GM19023 (cell line): Measurements from ENCODE around the gene RAC2.
A peak's percentile ranks its signal among the peaks of the same experiment; 100 is the strongest.
"Not testable (repeated sequence)": the region's sequence is repeated elsewhere in the genome, so short reads cannot be mapped to it uniquely, and the experiment has no call there.

Experiments used
- ATAC-seq: cut with Tn5 transposase; IDR thresholded peaks from one replicate; pipeline ENCODE4 v1.9.1; 2021; ENCODE audit warnings: mild to moderate bottlenecking, moderate library complexity; ENCODE audit not compliant: unreplicated experiment

Gene RAC2

GRCh38 chr22:37258005-37258752 lies 14.1 kb upstream of the RAC2 start:
- no peak for ATAC-seq

GRCh38 chr22:37256075-37256726 lies 12.1 kb upstream of the RAC2 start:
- no peak for ATAC-seq

DNA sequence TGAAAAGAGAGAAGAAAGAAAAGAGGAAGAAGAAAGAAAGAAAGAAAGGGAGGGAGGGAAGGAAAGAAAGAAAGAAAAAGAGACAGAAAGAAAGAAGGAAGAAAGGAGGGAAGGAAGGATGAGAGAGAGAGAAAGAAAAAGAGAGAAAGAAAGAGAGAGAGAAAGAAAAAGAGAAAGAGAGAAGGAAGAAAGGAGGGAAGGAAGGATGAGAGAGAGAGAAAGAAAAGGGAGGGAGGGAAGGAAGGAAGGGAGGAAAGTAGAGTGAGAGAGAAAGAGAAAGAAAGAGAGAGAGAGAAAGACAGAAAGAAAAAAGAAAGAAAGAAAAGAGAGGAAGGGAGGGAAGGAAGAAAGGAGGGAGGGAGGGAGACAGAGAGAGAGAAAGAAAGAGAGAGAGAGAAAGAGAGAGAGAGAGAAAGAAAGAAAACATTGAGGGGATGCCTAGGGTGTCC lies 11.5 kb upstream of the RAC2 start:
- ATAC-seq, result no peak

DNA sequence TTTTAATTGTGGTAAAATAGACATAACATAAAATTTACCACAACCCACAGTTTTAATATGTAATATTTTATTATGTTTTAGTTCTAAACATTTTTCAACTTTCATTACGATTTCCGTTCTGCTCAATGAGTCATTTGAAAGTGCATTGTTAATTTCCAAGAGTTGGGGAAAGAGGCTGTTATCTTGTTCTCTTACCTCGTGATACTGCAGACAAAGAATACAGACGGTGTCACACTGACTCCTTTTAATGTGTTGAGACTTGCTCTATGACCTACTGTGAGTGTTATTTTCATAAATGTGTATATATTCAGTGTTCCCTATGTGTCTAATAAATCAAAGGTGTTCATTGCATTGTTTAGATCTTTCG lies 10.8 kb upstream of the RAC2 start:
- no peak for ATAC-seq

GRCh38 chr22:37254209-37254866 lies 10.3 kb upstream of the RAC2 start:
- ATAC-seq, result no peak

GRCh38 chr22:37253126-37253660 lies 9.1 kb upstream of the RAC2 start:
- no peak for ATAC-seq

DNA sequence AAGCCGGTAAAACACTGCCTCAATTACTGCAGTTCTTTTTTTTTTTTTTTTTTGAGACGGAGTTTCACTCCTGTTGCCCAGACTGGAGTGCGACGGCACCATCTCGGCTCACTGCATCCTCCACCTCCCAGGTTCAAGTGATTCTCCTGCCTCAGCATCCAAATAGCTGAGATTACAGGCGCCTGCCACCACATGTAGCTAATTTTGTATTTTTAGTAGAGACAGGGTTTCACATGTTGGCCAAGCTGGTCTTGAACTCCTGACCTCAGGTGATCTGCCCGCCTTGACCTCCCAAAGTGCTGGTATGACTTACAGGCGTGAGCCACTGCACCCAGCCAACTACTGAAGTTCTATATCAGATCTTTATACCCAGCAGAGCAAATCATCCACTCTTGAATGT lies 7.8 kb upstream of the RAC2 start:
- ATAC-seq, result not testable (repeated sequence)

GRCh38 chr22:37249986-37250385 lies 5.9 kb upstream of the RAC2 start:
- no peak for ATAC-seq

GRCh38 chr22:37248251-37248650 lies 4.2 kb upstream of the RAC2 start:
- ATAC-seq, result no peak

DNA sequence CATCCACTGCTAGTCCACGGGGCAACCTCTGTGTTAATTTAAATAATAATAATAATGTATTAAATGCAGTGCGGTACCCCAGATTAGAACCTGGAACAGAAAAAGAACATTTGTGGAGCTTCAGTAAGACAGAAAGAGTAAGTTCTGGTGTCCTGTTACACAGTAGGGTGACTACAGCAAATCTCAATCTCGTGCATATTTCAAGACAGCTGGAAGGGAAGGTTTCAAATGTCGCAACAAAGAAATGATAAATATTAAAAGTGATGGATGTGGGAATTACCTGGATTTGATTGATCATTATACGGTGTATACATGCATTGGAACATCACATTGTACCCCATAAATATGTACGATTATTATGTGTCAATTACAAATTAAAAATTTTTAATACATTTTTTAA lies 1.7 kb upstream of the RAC2 start:
- ATAC-seq, result no peak

- no peak for ATAC-seq
Measured at GRCh38 chr22:37244922-37245722, 1.1 kb upstream of the RAC2 start.

DNA sequence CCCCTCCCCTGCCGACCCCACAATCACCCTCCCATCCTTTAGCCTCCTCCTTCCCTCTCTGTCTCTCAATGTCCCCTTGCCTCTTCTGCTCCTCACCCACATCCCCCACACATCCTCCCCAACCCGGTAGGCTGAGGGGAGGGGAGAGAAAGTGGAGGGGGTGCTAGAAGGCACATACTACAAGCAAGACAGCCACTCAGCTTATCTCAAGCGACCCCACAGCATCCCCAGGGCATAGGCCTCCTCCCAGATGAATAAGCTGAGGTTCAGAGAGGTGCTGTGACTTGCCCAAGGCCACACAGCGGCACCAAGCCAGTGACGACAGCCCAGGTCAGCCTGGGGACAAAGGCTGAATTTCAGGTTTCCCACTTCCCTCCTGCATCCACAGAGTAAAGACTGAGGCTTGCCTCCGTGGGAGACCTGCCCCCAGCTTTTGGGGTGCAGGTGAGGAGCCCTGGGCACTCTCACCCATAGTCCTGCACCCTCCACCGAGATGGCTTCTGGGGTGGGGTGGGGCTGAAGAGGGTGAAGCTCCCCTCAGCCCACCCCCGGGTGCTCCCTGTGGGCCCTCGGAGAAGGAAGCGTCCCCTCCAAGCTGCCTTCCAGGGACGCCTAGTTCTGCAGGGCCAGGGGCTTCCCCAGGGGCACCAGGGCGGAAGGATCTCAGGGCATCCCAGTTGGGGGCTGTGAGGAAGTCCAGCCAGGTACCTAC lies 511 bp downstream of the RAC2 start:
- peak; percentile 16 for ATAC-seq

DNA sequence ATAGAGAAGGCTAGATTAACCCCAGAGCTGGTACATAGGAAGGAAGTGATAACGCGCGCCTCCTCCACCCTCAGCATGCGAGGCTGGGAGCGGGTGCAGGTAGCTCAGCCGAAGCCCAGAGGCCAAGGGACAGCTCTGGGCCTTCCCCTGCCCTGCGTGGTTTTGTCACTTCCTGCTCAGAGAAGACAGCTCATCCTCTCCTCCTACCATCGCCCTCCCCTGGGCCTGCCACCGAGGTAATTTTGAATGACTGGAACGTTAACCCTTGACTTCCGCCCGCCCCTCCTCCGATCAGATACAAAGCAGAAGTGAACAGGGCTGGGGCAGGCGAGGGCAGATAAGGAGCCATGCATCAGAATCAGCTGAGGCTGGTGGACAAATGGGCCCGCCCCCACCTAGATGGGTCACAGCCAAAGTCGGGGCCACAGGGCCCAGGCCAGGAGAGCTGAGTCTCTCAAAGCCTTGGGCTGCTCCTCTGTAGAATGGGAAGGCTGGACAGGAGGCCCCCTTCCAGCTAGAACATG lies 1.6 kb downstream of the RAC2 start:
- peak; percentile 65 for ATAC-seq

GRCh38 chr22:37241351-37242142 lies 2.5 kb downstream of the RAC2 start:
- no peak for ATAC-seq

- ATAC-seq, result no peak
Measured at GRCh38 chr22:37240941-37241320, 3.1 kb downstream of the RAC2 start.

- no peak for ATAC-seq
Measured at GRCh38 chr22:37240240-37240940, 3.7 kb downstream of the RAC2 start.

- no peak for ATAC-seq
Measured at GRCh38 chr22:37239336-37240239, 4.5 kb downstream of the RAC2 start.
